HG03460 (cell line): ENCODE measurements around the gene MYH10.

Experiments
- ATAC-seq: cut with Tn5 transposase; IDR thresholded peaks from one replicate; pipeline ENCODE4 v1.9.1; 2021; ENCODE audit not compliant: unreplicated experiment

MYH10 gene

GRCh38 chr17:8610558-8610957 lies 20.0 kb downstream of the MYH10 start:
- ATAC-seq = no peak

- ATAC-seq = no peak
Observed at GRCh38 chr17:8609910-8610309, 20.6 kb downstream of the MYH10 start.

- ATAC-seq = no peak
Observed at GRCh38 chr17:8608001-8608400, 22.5 kb downstream of the MYH10 start.

GRCh38 chr17:8606401-8606800 lies 24.1 kb downstream of the MYH10 start:
- no peak for ATAC-seq

GRCh38 chr17:8602679-8603078 lies 27.8 kb downstream of the MYH10 start:
- ATAC-seq = no peak

GRCh38 chr17:8599351-8600011 lies 31.0 kb downstream of the MYH10 start:
- ATAC-seq = no peak

GRCh38 chr17:8598913-8599312 lies 31.6 kb downstream of the MYH10 start:
- no peak for ATAC-seq

- ATAC-seq = no peak
Observed at GRCh38 chr17:8593830-8594229, 36.7 kb downstream of the MYH10 start.

- no peak for ATAC-seq
Observed at GRCh38 chr17:8593276-8593675, 37.2 kb downstream of the MYH10 start.

- ATAC-seq = no peak
Observed at GRCh38 chr17:8588877-8589554, 41.5 kb downstream of the MYH10 start.

GRCh38 chr17:8586766-8587165 lies 43.8 kb downstream of the MYH10 start:
- ATAC-seq = no peak

- ATAC-seq = no peak
Observed at GRCh38 chr17:8585911-8586310, 44.6 kb downstream of the MYH10 start.

- no peak for ATAC-seq
Observed at GRCh38 chr17:8583954-8584353, 46.6 kb downstream of the MYH10 start.

GRCh38 chr17:8580952-8581658 lies 49.4 kb downstream of the MYH10 start:
- ATAC-seq = no peak

GRCh38 chr17:8577868-8578267 lies 52.7 kb downstream of the MYH10 start:
- ATAC-seq = no peak

GRCh38 chr17:8576559-8577294 lies 53.8 kb downstream of the MYH10 start:
- ATAC-seq = no peak

GRCh38 chr17:8574687-8575086 lies 55.8 kb downstream of the MYH10 start:
- no peak for ATAC-seq

- ATAC-seq = no peak
Observed at GRCh38 chr17:8572764-8573163, 57.8 kb downstream of the MYH10 start.

- ATAC-seq = no peak
Observed at GRCh38 chr17:8563981-8564602, 66.4 kb downstream of the MYH10 start.

GRCh38 chr17:8563024-8563776 lies 67.3 kb downstream of the MYH10 start:
- no peak for ATAC-seq
